8988T (cell line): ENCODE data around the gene WAC.
"Not testable (repeated sequence)": the region's sequence is repeated elsewhere in the genome, so short reads cannot be mapped to it uniquely, and the experiment has no call there.

Source experiments
- DNase-seq: peaks from one replicate; pipeline ENCODE4 v3.0.0; 2011

WAC gene

GRCh38 chr10:28532337-28533185 lies at the start of gene WAC:
TSS of gene WAC (plus strand) at chr10:28533118. CDS start at chr10:28533580, 462 bp downstream.
- peak; percentile 85 for DNase-seq

GRCh38 chr10:28489206-28489605 lies 43.7 kb upstream of the WAC start:
- no peak for DNase-seq

GRCh38 chr10:28490256-28490865 lies 42.6 kb upstream of the WAC start:
- DNase-seq = not testable (repeated sequence)

GRCh38 chr10:28492116-28492920 lies 40.6 kb upstream of the WAC start:
- no peak for DNase-seq

GRCh38 chr10:28494420-28494819 lies 38.5 kb upstream of the WAC start:
- DNase-seq = no peak

GRCh38 chr10:28495084-28495483 lies 37.8 kb upstream of the WAC start:
- DNase-seq = no peak

GRCh38 chr10:28496017-28496416 lies 36.9 kb upstream of the WAC start:
- no peak for DNase-seq

GRCh38 chr10:28496481-28496961 lies 36.4 kb upstream of the WAC start:
- DNase-seq = no peak

- DNase-seq = no peak
Measured at GRCh38 chr10:28497313-28498126, 35.4 kb upstream of the WAC start.

GRCh38 chr10:28500203-28500602 lies 32.7 kb upstream of the WAC start:
- not testable (repeated sequence) for DNase-seq

- DNase-seq = no peak
Measured at GRCh38 chr10:28503114-28503513, 29.8 kb upstream of the WAC start.

- no peak for DNase-seq
Measured at GRCh38 chr10:28505359-28505959, 27.5 kb upstream of the WAC start.

- DNase-seq = no peak
Measured at GRCh38 chr10:28508304-28508925, 24.5 kb upstream of the WAC start.

GRCh38 chr10:28509286-28509685 lies 23.6 kb upstream of the WAC start:
- DNase-seq = no peak

- no peak for DNase-seq
Measured at GRCh38 chr10:28514648-28515047, 18.3 kb upstream of the WAC start.

- no peak for DNase-seq
Measured at GRCh38 chr10:28520346-28520745, 12.6 kb upstream of the WAC start.

- DNase-seq = not testable (repeated sequence)
Measured at GRCh38 chr10:28520828-28521227, 12.1 kb upstream of the WAC start.

- DNase-seq = not testable (repeated sequence)
Measured at GRCh38 chr10:28521961-28522360, 11.0 kb upstream of the WAC start.

GRCh38 chr10:28523725-28524252 lies 9.1 kb upstream of the WAC start:
- DNase-seq = no peak

- no peak for DNase-seq
Measured at GRCh38 chr10:28530751-28531150, 2.2 kb upstream of the WAC start.

- peak; percentile 17 for DNase-seq
Measured at GRCh38 chr10:28533186-28533564, 257 bp downstream of the WAC start.
